Measurements from ENCODE around the gene PEX16. TPM values are rescaled to one million over a fixed set of nuclear protein-coding genes. Genes with fewer than 3 reads are reported as not detected.

The PEX16 gene
- polyA plus RNA-seq, 1 donor: 14.7 TPM

DNA sequence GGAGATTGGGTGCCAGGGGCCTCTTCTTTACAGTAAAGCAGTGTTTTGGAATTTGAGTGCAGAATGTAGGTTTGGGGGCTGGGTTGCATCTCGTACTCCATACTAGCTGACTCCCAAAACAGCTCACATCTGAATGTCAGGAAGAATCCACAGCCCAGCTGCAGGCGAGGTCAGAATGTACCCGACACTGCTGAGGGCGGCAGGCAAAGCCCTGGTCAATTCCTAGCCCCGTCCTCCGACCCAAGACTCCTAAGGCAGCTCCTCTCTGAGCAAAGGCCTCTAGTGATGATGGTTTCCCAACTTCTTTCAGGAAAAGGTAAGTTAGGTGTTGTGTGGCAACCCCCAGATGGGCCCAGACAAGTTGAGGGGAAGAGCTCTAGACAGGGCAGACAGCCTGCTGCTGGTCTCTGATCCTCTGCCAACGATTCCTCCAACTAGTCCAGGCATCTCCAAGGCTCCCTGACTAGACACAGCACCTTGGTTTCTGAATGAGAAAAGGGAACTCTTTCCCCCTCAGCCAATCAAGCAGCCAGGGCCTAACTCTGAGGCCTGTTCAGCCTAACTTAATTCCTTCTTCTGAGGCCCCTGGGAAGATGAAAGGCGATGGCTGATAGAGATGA is 13.4 kb upstream of the PEX16 start:
- no peak for DNase-seq

DNA sequence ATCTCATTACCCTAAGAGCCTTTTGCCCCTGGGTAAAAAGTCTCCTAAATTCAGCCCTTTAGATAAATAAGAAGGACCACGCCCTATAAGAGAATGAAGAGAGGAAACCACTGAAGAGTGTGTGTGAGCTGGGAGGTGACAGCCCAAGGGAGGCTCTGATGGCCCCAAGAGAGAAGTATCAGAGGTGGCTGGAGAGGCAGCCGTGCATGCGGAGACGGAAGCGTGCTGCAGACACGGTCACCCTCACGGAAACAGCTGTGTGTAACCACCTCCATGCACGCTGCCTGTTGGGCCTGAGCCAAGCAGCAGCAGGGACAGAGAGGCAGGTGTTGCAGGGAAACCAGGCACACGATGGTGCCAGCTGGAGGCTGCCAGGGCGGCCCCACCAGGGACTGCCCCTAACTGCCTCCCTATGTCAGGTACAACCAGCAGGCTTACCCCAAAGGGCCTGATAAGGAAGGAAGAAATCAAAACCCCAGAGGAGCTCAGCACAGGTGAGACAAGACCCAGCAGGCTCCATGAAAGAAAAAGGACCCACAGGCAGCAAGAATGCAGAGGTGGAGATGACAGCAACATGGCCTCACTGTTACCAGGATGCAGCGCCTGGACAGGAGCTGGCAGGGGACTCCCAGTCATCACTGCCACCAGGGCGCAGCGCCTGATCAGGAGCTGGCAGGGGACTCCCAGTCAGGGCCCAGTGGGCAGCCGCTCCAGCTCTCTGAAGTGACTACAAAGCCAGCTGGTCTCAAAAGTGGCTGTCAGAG is 12.5 kb upstream of the PEX16 start:
- DNase-seq: no peak

- no peak for DNase-seq
Observed at GRCh38 chr11:45929486-45930030, 11.9 kb upstream of the PEX16 start.

DNA sequence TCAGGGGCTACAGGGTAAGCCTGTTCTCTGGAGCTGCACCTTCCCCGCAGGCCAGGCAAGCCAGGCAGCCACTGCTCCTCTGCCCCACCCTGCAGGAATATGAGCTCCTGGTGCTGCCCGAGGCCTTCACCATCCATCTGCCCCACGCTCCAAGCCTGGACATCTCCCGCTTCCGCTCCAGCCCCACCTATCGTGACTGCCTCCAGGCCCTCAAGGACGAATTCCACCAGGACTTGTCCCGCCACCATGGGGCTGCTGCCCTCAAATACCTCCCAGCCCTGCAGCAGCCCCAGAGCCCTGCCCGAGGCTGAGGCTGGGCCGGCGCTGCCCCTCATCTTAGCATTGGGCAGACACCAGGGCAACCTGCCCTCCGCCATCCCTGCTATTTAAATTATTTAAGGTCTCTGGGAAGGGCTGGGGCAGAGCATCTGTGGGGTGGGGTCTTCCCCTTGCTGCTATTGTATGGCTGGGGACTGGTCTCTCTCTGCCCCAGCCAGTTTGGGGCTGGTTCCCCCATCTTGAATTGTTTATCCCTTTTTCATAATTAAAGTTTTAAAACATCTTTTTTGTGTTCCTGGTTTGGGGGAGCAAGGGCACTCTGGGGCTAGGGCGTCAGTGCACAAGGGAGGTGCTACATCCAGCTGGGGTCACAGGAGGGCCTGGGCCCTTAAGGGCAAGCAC is 11.0 kb upstream of the PEX16 start:
- DNase-seq: no peak

- DNase-seq: no peak
Observed at GRCh38 chr11:45927684-45928413, 10.2 kb upstream of the PEX16 start.

GRCh38 chr11:45927332-45927683 is 9.6 kb upstream of the PEX16 start:
- DNase-seq: no peak

GRCh38 chr11:45926536-45927331 is 9.1 kb upstream of the PEX16 start:
- DNase-seq: no peak

DNA sequence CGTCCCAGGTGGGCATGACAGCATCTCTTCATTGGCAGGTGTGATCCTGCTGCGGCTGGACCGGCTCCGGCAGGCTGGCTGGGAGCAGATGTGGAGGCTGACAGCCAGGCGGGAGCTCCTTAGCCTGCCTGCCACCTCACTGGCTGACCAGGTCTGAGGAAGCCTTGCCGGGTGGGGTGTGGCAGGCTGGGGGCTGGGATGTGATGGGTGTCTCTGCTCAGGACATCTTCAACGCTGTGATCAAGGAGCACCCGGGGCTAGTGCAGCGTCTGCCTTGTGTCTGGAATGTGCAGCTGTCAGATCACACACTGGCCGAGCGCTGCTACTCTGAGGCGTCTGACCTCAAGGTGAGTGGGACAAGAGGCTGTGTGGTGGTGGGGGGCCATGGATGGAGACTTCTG is 8.3 kb upstream of the PEX16 start:
- DNase-seq: no peak

DNA sequence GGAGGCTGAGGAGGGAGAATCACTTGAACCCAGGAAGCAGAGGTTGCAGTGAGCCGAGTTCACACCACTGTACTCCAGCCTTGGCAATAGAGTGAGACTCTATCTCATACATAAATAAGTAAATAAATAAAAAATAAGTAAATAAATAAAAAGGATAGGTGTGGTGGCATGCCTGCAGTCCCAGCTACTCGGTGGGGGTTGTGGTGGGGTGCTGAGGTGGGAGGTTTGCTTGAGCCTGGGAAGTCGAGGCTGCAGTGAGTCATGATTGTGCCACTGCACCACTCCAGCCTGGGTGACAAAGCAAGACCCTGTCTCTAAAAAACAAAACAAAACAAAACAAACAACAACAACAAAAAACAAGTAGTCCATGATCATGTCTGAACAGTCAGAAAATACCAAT is 7.9 kb upstream of the PEX16 start:
- DNase-seq: no peak

- DNase-seq: no peak
Observed at GRCh38 chr11:45924927-45925326, 7.2 kb upstream of the PEX16 start.

DNA sequence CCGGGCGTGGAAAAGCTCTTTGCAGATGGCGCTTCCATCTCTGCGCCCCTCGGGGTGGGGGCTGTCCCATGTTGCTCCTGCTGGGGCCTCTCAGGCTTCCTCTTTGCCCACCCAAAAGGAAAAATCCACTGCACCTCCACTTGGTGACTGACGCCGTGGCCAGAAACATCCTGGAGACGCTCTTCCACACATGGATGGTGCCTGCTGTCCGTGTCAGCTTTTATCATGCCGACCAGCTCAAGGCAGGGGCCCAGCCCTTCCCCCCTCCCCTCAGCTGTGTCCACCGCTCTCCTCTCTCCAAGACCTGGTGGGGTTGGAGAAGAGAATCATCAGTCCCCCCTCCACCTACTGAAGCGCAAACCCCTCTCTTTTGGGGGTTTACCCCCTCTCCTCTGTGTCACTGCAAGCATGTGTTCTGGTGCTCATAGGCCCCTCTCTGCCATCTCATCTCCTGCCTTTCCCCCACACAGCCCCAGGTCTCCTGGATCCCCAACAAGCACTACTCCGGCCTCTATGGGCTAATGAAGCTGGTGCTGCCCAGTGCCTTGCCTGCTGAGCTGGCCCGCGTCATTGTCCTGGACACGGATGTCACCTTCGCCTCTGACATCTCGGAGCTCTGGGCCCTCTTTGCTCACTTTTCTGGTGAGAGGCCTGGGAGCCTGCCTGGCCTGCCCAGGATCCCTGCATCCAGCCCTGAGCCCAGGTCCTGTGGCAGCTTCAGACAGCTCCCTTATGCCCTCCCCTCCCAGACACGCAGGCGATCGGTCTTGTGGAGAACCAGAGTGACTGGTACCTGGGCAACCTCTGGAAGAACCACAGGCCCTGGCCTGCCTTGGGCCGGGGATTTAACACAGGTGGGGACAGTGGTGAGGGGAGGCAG is 6.6 kb upstream of the PEX16 start:
- DNase-seq: no peak

GRCh38 chr11:45922425-45923082 is 4.9 kb upstream of the PEX16 start, which contains the start of gene LARGE2:
TSS of gene LARGE2 (plus strand) at chr11:45922656. CDS start at chr11:45922883, 227 bp downstream.
- no peak for DNase-seq

GRCh38 chr11:45921561-45922424 is 4.1 kb upstream of the PEX16 start:
- DNase-seq: peak; percentile 46

- no peak for DNase-seq
Observed at GRCh38 chr11:45920531-45921477, 3.1 kb upstream of the PEX16 start.

DNA sequence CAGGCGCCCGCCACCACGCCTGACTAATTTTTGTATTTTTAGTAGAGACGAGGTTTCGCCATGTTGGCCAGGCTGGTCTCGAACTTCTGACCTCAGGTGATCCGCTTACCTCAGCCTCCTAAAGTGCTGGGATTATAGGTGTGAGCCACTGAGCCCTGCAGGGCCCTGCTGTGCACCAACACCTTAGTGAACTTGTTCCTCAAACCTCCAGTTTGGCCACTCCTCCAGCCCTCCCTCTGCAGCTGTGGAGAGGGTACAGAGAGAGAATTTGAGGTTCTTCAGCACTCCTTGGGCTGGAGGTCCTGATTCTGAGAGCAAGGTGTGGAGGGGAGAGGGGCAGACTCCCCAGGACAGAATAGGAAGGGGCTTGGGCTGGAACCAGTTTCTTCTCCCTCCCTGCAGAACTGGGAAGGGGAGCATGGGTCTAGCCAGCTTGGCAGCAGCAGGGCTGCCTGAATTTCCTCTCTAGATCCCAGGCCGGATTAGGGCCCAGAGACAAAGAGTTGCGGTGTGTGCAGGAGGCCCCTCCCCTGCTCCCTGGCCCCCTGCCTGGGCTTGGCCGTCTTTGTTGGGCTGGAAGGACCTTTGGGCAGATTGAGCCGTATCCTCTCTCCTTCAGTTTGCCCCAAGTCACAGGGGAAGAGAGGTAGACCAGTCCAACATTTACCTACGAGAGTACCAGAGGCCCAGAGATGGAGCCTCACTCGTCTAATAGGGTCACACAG is 2.3 kb upstream of the PEX16 start:
- no peak for DNase-seq

GRCh38 chr11:45918962-45919675 is 1.4 kb upstream of the PEX16 start:
- no peak for DNase-seq
